AG20443 (cell line): ENCODE results near the gene PTPRM.

Experiments used
- DNase-seq: peaks from one replicate; pipeline ENCODE4 v3.0.0; 2012; ENCODE audit warnings: low spot score, mixed read lengths

The PTPRM gene

DNA sequence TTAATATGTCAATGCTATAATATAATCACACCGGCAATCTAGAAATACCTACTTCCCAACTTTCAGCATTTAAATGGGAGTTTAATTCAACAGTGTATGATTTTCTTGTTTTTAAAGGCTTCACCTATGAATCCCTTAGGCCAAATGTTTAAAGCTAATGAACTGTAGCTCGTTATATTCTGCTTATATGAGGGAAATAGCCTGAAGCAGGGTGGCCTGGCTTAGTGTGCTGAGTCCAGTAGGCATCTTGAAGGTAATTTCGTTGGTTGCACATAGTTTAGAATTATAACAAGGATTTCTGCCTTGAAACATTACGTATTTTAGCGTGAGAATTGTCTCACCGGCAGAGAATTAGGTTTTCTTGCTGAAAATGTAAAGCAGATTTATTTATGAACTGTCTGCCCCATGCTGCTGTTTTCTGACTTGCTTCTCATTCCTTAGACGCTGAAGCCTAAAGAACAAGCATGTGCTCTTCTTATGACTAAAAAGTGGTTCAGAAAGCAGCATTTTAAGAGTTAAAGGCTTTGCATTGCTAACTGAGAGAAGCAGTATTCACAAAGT, 608.5 kb downstream of the PTPRM start:
- no peak for DNase-seq

DNA sequence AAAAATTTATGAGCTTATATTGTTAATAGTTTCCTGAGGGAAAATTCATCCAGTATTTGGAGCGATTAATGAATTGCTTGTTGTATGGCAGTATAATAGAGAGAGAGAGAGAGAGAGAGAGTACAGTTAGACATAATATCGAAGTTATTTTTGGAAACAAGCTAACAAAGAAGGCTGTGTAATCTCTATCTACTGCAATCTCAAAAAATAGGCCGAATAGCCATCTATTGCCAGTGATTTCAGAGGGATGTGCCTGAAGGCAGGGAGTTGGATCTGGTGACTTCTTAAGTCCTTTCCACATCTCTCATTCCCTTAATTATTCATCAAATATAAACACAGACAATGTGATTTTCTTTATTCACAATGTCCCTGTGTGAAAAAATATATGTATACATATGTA, 609.0 kb downstream of the PTPRM start:
- DNase-seq, result no peak

DNA sequence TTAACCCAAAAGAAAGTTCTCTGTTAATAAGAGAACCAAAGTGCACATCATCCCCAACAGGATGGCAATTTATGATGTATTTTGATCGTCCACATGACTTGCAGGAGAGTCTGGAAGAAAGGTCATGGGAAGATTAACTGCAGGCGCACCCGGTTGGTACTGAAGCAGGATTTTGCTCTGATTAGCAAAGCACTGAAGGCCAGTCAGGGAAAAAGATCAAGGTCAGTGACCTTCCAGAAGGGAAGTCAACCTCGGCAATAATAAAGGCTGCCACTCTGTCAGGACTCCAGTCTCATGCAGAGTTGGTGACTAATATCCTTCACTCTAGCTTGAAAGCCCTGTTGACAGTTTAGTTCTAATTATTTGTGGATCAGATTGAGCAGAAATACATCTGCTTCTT, 609.4 kb downstream of the PTPRM start:
- no peak for DNase-seq

GRCh38 chr18:8177330-8178016, 610.4 kb downstream of the PTPRM start:
- DNase-seq, result no peak

DNA sequence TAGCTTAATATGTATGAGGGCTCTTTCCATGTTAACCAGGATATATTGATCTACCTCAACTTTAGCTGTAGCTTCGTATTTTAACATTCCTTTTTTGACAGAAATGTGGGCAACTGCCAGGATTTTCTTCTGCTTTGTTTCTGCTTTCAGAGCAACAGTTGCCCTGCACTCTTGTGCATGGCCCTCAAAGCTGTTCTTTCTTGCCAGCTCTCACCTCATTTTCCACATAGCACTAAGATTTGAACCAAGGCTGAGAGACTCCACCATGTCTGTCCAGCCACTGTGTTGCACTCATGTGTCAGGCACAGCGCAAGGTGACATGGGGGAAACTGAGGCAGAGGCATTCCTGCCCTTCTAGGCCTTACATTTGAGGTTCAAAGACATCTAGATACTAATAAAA, 619.3 kb downstream of the PTPRM start:
- no peak for DNase-seq

- no peak for DNase-seq
Observed at GRCh38 chr18:8188184-8188583, 621.1 kb downstream of the PTPRM start.

DNA sequence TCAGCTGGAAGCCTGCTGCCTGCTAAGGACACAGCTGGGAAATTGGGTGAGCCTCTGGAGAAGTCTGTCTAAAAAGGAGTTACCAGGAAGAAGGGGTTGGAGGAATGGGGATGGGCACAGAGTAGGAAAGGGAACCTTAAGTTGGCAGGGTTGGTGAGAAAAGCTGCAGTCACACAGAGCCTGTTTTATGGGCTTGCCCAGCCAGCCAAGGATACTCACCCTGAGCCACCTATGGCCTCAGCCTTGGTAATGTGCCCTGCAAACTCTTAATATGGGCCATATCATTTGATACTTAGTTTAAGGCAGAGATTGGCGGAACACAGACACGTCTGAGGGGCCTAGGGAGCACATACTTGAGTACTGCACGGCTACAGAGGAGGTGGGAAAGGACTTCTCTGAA, 623.9 kb downstream of the PTPRM start:
- DNase-seq, result no peak

GRCh38 chr18:8194431-8194830, 627.3 kb downstream of the PTPRM start:
- no peak for DNase-seq

DNA sequence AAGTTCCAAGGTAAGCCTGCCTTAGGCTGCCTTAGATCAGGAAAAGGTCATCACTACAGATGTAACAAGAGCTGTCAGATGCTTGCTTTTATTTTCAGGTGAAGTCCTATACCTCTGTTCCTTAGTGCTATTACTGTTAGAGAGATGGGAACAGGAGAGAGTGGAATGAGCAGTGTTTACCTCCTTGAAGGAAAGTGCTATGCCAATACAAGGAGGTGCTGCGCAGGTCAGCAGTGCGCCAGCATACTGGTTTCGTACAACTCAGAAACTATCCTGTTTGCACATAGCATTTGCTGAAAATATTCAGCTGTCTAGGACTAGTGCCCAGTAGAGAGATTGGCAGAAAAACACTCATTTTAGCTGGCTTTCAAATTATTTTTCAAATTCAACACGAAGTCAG, 629.1 kb downstream of the PTPRM start:
- DNase-seq, result no peak

DNA sequence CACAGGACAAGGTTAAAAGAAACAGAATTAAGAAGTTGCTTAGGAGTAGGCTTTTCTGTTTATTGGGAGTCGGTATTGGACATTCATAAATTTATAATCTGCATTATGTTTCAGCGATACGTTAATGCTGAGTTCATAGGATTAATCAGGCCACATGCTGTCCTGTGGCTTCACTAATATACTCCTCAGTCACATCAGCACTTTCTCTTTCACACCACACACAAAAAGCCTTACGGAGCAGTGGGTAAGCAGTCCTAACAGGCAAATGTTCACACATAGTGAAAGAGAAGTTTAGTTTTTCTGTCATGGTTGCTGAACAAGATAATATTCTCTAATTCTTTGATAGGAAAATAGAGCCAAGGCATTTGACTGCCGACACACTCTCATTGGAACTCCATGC, 630.4 kb downstream of the PTPRM start:
- no peak for DNase-seq

GRCh38 chr18:8207996-8208395, 640.9 kb downstream of the PTPRM start:
- DNase-seq, result no peak

DNA sequence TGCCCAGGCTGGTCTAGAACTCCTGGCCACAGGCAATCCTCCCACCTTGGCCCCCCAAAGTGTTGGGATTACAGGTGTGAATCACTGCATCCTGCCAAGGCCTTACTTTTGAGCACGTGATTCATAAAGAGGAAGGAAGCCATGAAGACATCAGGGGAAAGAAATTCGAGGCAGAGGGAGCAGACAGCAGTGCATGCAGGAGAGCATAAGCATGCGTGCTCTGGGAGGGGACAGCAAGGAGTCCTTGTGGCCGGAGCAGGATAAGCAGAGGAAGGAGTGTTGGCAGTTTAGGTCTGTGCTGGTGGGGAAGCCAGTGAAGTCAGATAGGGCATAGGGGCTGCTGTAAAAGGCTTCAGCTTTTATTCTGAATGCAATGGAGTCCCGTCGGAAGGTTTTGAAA, 641.6 kb downstream of the PTPRM start:
- DNase-seq, result no peak

DNA sequence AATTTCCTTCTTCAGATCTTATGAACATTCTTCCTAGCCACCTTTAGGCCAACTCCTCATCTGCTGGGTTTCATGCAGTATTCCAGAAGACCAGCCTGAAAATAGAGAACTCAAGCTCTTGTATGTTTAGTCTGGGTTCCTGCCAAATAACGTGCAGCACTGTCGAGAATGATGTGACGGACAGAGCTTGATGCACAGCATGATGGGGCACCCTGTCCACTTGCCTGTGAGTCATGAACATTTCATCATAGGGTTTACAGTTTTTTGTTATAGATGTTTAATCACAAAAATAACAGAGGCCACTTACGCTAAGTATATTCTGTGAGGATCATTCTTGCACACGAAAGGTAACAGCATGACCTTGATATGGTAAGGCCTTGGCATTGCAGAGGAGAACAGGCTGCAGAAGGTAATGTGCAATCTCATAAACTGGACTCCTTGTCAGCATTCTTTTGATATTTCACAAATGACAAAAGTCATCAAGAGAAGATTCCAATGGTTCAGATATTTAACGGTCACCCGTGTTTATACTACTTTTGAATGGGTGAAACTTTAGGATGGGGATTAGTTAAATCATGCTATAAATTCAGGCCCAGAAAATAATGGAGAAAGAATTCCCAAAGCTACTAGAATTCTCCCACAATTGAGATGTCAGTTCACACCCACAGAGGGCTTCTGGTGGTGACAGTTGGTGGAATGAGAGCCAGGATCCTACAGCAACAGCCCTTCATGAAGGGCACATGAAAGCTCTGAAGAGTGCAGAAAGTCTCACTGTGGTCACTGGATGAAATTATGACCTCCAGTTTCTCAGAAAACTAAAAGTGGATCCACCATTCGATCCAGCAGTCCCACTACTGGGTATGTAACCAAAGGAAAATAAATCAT, 646.0 kb downstream of the PTPRM start:
- no peak for DNase-seq

- DNase-seq, result no peak
Observed at GRCh38 chr18:8215741-8216140, 648.6 kb downstream of the PTPRM start.

DNA sequence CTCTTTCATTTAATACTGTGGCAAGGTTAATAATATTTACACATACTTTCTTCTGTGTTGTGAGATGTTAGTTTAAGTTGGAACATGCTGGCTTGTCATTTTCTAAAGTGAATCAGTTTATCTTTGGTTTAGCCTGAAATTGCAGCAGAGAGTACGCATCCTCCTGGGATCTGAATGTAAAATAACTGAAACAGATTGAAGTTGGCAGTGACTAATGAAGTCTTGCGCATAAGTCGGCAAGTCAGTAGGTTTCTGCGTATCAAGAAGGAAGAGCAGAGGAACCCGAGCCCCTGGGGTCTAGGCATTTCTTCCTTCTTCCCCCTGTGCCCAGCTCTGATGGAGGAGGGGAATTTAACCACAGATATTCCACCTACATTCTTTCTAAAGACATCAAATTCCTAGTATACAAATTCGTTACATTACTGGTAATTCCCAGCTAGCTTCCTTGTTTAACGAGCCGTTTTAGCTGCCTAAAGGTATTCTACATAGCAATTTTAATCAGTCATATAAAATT, 650.0 kb downstream of the PTPRM start:
- DNase-seq, result no peak

DNA sequence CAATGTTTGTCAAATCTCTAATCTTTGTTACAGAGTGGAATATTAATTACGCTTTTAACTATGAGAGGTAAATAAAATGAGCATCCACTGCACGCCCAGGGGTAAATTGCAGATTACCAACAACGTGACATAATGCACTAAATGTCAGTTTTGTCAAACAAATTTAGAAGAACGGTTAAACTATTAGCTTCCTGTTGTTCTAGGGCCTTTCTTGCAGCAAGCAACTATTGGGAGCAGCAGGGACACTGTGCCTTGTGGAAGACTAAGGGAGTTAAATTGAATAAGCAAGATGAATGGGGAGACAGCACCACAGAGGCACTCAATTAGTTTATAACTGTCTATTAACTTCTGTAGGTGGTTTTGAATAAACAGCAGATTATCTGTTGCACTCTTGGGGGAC, 651.1 kb downstream of the PTPRM start:
- no peak for DNase-seq

DNA sequence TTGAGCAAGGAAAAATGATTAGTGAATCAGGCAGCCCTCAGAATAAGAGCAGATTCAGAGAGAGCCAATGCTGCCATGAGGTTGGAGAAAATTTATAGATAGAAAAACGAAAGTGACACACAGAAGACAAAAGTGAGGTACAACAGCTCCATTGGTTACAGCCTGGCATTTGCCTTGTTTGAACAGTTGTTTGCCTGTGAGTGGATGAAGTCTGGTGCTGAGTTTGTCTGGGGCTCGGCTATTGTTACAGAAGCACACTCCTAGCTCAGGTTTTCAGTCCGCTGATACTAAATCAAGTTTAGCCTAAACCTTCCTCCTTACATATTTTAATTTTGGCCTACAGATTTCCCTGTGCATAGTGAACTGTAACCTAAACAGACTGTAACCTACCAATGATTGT, 654.3 kb downstream of the PTPRM start:
- DNase-seq, result no peak

- DNase-seq, result no peak
Observed at GRCh38 chr18:8224576-8224975, 657.5 kb downstream of the PTPRM start.

DNA sequence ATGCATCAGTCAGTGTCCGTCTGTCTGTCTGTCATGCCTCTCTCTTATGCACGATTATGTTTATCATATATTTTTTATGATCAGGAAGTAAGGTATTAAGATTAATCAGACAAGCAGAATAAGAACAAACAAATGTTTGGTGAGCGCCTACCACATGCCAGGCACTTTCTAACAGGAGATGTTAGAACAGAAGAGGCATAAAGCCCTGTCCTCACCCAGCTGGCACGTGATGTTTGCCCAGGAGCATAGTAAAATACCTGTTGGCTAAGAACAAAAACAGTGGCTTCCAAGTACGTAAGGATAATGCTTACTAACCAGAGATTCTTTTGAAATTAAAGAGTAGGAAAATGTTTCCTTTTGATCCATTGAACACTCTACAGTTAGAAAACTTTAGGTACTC, 661.9 kb downstream of the PTPRM start:
- DNase-seq, result no peak

DNA sequence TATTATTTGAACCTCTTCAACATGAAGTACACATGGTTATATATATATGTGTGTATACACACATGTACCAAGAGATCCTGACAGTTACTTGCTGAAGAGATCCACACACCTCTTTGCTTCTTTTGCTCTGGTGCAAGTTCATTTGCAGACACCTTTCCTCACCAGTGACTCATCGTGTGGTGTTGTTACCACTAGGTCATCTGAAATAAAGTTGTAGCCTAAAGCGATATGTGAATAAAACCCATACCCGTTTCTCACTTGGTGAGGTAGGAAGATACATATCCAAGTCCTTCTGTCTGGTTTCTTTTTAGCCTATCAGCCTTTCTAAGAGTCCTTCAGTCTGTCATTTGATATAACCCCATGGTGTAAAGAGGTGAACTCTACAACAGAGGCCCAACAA, 662.7 kb downstream of the PTPRM start:
- DNase-seq, result no peak

DNA sequence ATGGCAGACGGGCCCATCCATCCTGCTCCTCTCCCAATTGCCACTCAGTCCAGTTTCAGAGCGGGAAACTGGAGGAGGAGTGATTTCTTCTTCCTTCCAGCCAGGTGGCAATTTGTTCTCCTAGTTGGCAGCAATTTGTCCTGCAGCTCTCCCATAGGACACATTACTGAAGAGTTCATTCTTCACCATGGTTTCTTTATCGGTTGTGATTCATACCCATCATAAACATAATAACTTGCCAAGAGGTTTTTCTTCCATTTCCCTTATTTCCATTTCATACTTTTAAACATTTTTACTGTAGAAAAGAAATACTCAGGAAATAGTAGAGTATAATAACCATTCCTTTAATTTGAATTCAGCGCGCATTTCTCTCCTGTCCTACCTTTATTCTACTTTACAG, 664.2 kb downstream of the PTPRM start:
- DNase-seq, result no peak

GRCh38 chr18:8232791-8233190, 665.7 kb downstream of the PTPRM start:
- no peak for DNase-seq

GRCh38 chr18:8235894-8236293, 668.8 kb downstream of the PTPRM start:
- DNase-seq, result no peak
